ENCODE data around the gene MEG3. TPM values are rescaled to one million over a fixed set of nuclear protein-coding genes. Genes with fewer than 3 reads are reported as not detected.

The MEG3 gene
- total and polyA plus RNA-seq, 2 of the 4 experiments (the other 2 are of a cell fraction), result 31.5 to 556 TPM

GRCh38 chr14:100819453-100819828 is 6.5 kb upstream of the MEG3 start:
- no peak for TF ChIP-seq NFE2L2 (IDR thresholded peaks at IDR 0.05; ENCODE audit: low read depth, low read length)
- no peak for TF ChIP-seq RFX5 (IDR thresholded peaks at IDR 0.05; ENCODE audit: low read depth, low read length)
- no peak for TF ChIP-seq MXI1 (IDR thresholded peaks at IDR 0.05; ENCODE audit: borderline replicate concordance, low read depth, low read length)
- TF ChIP-seq USF2 (IDR thresholded peaks at IDR 0.05; ENCODE audit: low read depth, low read length), result no peak
- TF ChIP-seq CTCF (conservative IDR thresholded peaks at IDR 0.05; ENCODE audit: low read depth, low read length), result no peak
- TF ChIP-seq RAD21 (IDR thresholded peaks at IDR 0.05; ENCODE audit: low read length), result no peak
- no peak for TF ChIP-seq RCOR1 (IDR thresholded peaks at IDR 0.05; ENCODE audit: insufficient replicate concordance, low read length)
- TF ChIP-seq CEBPB (IDR thresholded peaks at IDR 0.05; ENCODE audit: low read depth, low read length), result no peak
- TF ChIP-seq BHLHE40 (IDR thresholded peaks at IDR 0.05; ENCODE audit: low read depth, low read length), result no peak
- no peak for TF ChIP-seq MAFK (IDR thresholded peaks at IDR 0.05; ENCODE audit: low read depth, low read length)
- no peak for TF ChIP-seq FOS (IDR thresholded peaks at IDR 0.05; ENCODE audit: low read depth, low read length)
- no peak for TF ChIP-seq CHD1 (IDR thresholded peaks at IDR 0.05; ENCODE audit: low read depth, low read length)
- TF ChIP-seq POLR2A (IDR thresholded peaks at IDR 0.05; ENCODE audit: low read depth, low read length), result no peak
- TF ChIP-seq MAZ (IDR thresholded peaks at IDR 0.05; ENCODE audit: borderline replicate concordance, low read depth, low read length), result no peak
- no peak for TF ChIP-seq ELK1 (IDR thresholded peaks at IDR 0.05; ENCODE audit: borderline replicate concordance, low read depth, low read length)
- no peak for TF ChIP-seq SMC3 (IDR thresholded peaks at IDR 0.05; ENCODE audit: low read depth, low read length)
- H3K4me2 ChIP-seq (ENCODE audit: low read depth, low read length), result no peak overlapping the region
- H2BK120ac ChIP-seq (ENCODE audit: low read depth, low read length), result no peak overlapping the region
- in situ Hi-C loops (cut with MboI; ENCODE audit: low sequenced_read_pairs) (no loop called here), intact Hi-C loops (cut with micrococcal nuclease) (no loop called here), dilution Hi-C loops (cut with HindIII; ENCODE audit: low sequenced_read_pairs, unreplicated experiment) (no loop called here)
- no peak overlapping the region for H3K23ac ChIP-seq (ENCODE audit: low read depth, low read length)
- WGBS, 2 experiments (ENCODE audit: extremely low coverage in 2 of 2, insufficient read length in 1 of 2), result 88% methylated on average over 1 of the region's 1 CpG; no CpG with 5 or more reads in 1 of the 2 experiments
- peaks cover 14% of the 10 kb centered on the region for H3K9me1 ChIP-seq (ENCODE audit: insufficient read depth, low read length)
- H4K8ac ChIP-seq (ENCODE audit: low read depth in 2 of 2, low read length in 2 of 2), result no peak overlapping the region
- H3K9ac ChIP-seq (ENCODE audit: low read depth, low read length), result no peak overlapping the region
- no peak overlapping the region for H2AK5ac ChIP-seq (ENCODE audit: low read depth, low read length)
- H3K36me3 ChIP-seq (ENCODE audit: control insufficient read depth, insufficient read depth, low read length), result no peaks in the 10 kb centered on the region
- no peak overlapping the region for H2AFZ ChIP-seq (replicated peaks; ENCODE audit: low read length, poor library complexity)
- H2BK20ac ChIP-seq (ENCODE audit: low read depth, low read length), result no peak overlapping the region
- no peak overlapping the region for H3K4me3 ChIP-seq (ENCODE audit: insufficient read depth, low read depth, low read length)
- no peak for DNase-seq
- no peaks in the 10 kb centered on the region for H4K20me1 ChIP-seq (ENCODE audit: insufficient read depth, low read length)
- H3K27me3 ChIP-seq (ENCODE audit: control insufficient read depth, insufficient read depth, low read length), result no peaks in the 10 kb centered on the region; the same call in 1 of the 2 replicates
- ATAC-seq (ENCODE audit: low read depth), result no peak
- H3K4ac ChIP-seq (ENCODE audit: low read depth, low read length), result no peak overlapping the region
- H4K5ac ChIP-seq (ENCODE audit: low read depth, low read length), result no peak overlapping the region
- no peak overlapping the region for H2AK9ac ChIP-seq (replicated peaks; ENCODE audit: low read depth, low read length, poor library complexity)
- ChIA-PET CTCF (no interaction called here), POLR2A (ENCODE audit: unreplicated experiment) (no interaction called here)
- H3K4me1 ChIP-seq (ENCODE audit: control insufficient read depth, insufficient read depth, low read length), result peaks cover 17% of the 10 kb centered on the region
- H3K56ac ChIP-seq (ENCODE audit: extremely low read depth, insufficient read depth, low read length), result no peak overlapping the region
- 0 out of 4 replicates have a peak, but pooled peaks cover 0 to 5% of the 10 kb centered on the region in 2 experiments for H3K79me1 ChIP-seq (ENCODE audit: low read depth in 1 of 2, low read length in 2 of 2)
- H2BK15ac ChIP-seq (ENCODE audit: low read depth, low read length), result no peak overlapping the region
- no peak overlapping the region for H2BK5ac ChIP-seq (ENCODE audit: low read depth, low read length, poor library complexity, severe bottlenecking)
- no peak overlapping the region for H3K18ac ChIP-seq (ENCODE audit: low read depth, low read length)
- no TSS peak for BruUV-seq (replicated peaks)
- no peak overlapping the region for H3K27ac ChIP-seq (ENCODE audit: insufficient read depth, low read length)
- H3K9me3 ChIP-seq (ENCODE audit: control insufficient read depth, insufficient read depth, low read length), result no peaks in the 10 kb centered on the region
- no peak overlapping the region for H4K91ac ChIP-seq (ENCODE audit: insufficient read depth, low read depth, low read length)
- no peak overlapping the region for H3K14ac ChIP-seq (replicated peaks; ENCODE audit: low read depth, low read length)
